Body of pancreas (tissue), 4 donors: ENCODE data around the gene TPO. TPM values are rescaled to one million over a fixed set of nuclear protein-coding genes. Genes with fewer than 3 reads are reported as not detected.
A peak's percentile ranks its signal among the peaks of the same experiment; 100 is the strongest.

Experiments
- ATAC-seq: fragments of 150-250 bp; one replicate; pipeline ENCODE4 v1.9.1; 2016
- DNase-seq, 4 donors: peaks; one replicate each; pipeline ENCODE4 v3.0.0-alpha.2; 2019
- H3K27ac ChIP-seq, 4 donors: fragments of 200-600 bp; sonication (generic); 1 replicate in 3 of 4; 2 replicates in 1 of 4; pipeline versions ENCODE4 v1.5.1 to v1.6.1; 2016 to 2019; ENCODE audit warnings: mild to moderate bottlenecking in 1 of 4, mixed read lengths in 1 of 4, moderate library complexity in 1 of 4
- H3K27me3 ChIP-seq, 2 donors: fragments of 200-600 bp; sonication (generic); one replicate each; pipeline ENCODE4 v1.6.0; 2016; ENCODE audit warnings: mild to moderate bottlenecking in 1 of 2
- H3K36me3 ChIP-seq, 2 donors: fragments of 200-600 bp; sonication (generic); replicated peaks in 1 of 2; 2 replicates each; pipeline ENCODE4 v1.5.1; 2016; ENCODE audit warnings: low read depth in 2 of 2; ENCODE audit not compliant: insufficient read depth in 1 of 2
- H3K4me1 ChIP-seq: fragments of 200-600 bp; sonication (generic); one replicate; pipeline ENCODE4 v1.6.0; 2016
- H3K4me3 ChIP-seq, 2 donors: fragments of 200-600 bp; sonication (generic); 1 replicate in 1 of 2; 2 replicates in 1 of 2; pipeline ENCODE4 v1.5.1; 2016 to 2019
- H3K9me3 ChIP-seq, 3 donors: fragments of 200-600 bp; sonication (generic); 1 replicate in 2 of 3; 2 replicates in 1 of 3; pipeline ENCODE4 v1.5.1; 2016
- CTCF ChIP-seq, 7 experiments: fragments of 450-650 bp in 4 of 7; fragments of 200-600 bp in 3 of 7; sonication (generic) in 3 of 7; IDR thresholded peaks; one replicate each; pipeline ENCODE4 v1.5.1; 2016 to 2019; ENCODE audit warnings: antibody characterized with exemption in 7 of 7
- POLR2A ChIP-seq, 3 donors: fragments of 450-650 bp; IDR thresholded peaks; one replicate each; pipeline ENCODE4 v1.6.1; 2016; ENCODE audit warnings: antibody characterized with exemption in 3 of 3, mild to moderate bottlenecking in 2 of 3
- WGBS, 2 donors: methylation state at CpG; one replicate each; pipeline ENCODE4 v1.1.5; 2017; 5-methylcytosine and 5-hydroxymethylcytosine counted together
- intact Hi-C: fragments of 100-400 bp; cut with DNase I; formaldehyde crosslinking; loops from one replicate; pipeline ENCODE4 v1.15.1; 2023
- total RNA-seq, 2 donors: library from RNA; depleted of rRNA; stranded (reverse); fragments of >200 nt; gene quantifications; one replicate each; pipeline ENCODE4 v1.1.0, GENCODE V29; 2016

The TPO gene
- total RNA-seq, 2 donors from 2014 or later, result 1.0 to 4.3 TPM

- no peaks in the 10 kb centered on the region for H3K27me3 ChIP-seq
- no peak overlapping the region for H3K27ac ChIP-seq
- TF ChIP-seq POLR2A (IDR thresholded peaks at IDR 0.05), result no peak
- TF ChIP-seq CTCF (IDR thresholded peaks at IDR 0.05), result no peak
- no peak for DNase-seq
- H3K36me3 ChIP-seq, result no peaks in the 10 kb centered on the region
- intact Hi-C loops, result no loop called here
- no peak for ATAC-seq
- H3K9me3 ChIP-seq, result no peaks in the 10 kb centered on the region
- WGBS, 2 donors, result 64 to 71% methylated on average over 9 of the region's 9 CpGs
- no peaks in the 10 kb centered on the region for H3K4me1 ChIP-seq
- no peak overlapping the region for H3K4me3 ChIP-seq
Measured at GRCh38 chr2:1527153-1527992, 114.1 kb downstream of the TPO start.

GRCh38 chr2:1528273-1529064, 115.2 kb downstream of the TPO start:
- Histone ChIP-seq H3K27me3 (no peaks in the 10 kb centered on the region), H3K4me1 (no peaks in the 10 kb centered on the region), H3K36me3 (no peaks in the 10 kb centered on the region), H3K27ac (no peak overlapping the region), H3K9me3 (no peaks in the 10 kb centered on the region), H3K4me3 (no peak overlapping the region)
- DNase-seq (no peak), ATAC-seq (no peak)
- TF ChIP-seq POLR2A (IDR thresholded peaks at IDR 0.05), result no peak
- no peak for TF ChIP-seq CTCF (IDR thresholded peaks at IDR 0.05)
- 39 to 50% methylated on average over 6 of the region's 6 CpGs for WGBS, 2 donors
- intact Hi-C loops, result no loop called here

GRCh38 chr2:1538663-1539062, 125.4 kb downstream of the TPO start:
- WGBS, 2 donors, result 41 to 46% methylated on average over 10 of the region's 10 CpGs
- no peaks in the 10 kb centered on the region for H3K27me3 ChIP-seq
- intact Hi-C loops, result no loop called here
- peak in 2 of 4 donors; percentile 15 to 57 for DNase-seq
- no peak overlapping the region for H3K27ac ChIP-seq
- no peaks in the 10 kb centered on the region for H3K4me1 ChIP-seq
- no peaks in the 10 kb centered on the region for H3K36me3 ChIP-seq
- no peak for TF ChIP-seq POLR2A (IDR thresholded peaks at IDR 0.05)
- peak in 4 of 7 experiments; percentile 9 to 45 (median 28) for TF ChIP-seq CTCF (IDR thresholded peaks at IDR 0.05)
- H3K4me3 ChIP-seq, result no peak overlapping the region
- no peak for ATAC-seq
- no peaks in the 10 kb centered on the region for H3K9me3 ChIP-seq

- no peak for DNase-seq
- intact Hi-C loops, result no loop called here
- TF ChIP-seq CTCF (IDR thresholded peaks at IDR 0.05) (no peak), POLR2A (IDR thresholded peaks at IDR 0.05) (no peak)
- ATAC-seq, result no peak
- Histone ChIP-seq H3K27me3 (no peaks in the 10 kb centered on the region), H3K9me3 (no peaks in the 10 kb centered on the region), H3K36me3 (no peaks in the 10 kb centered on the region), H3K4me1 (no peaks in the 10 kb centered on the region), H3K27ac (no peak overlapping the region), H3K4me3 (no peak overlapping the region)
- 81 to 90% methylated on average over 18 of the region's 19 CpGs for WGBS, 2 donors
Measured at GRCh38 chr2:1539441-1539840, 126.2 kb downstream of the TPO start.
